ENCODE results near the gene ATP6V0B. TPM values are rescaled to one million over a fixed set of nuclear protein-coding genes. Genes with fewer than 3 reads are reported as not detected.

Gene ATP6V0B
- polyA plus RNA-seq, result 558 and 648 TPM in 2 replicates

GRCh38 chr1:43974443-43975248 lies at the start of gene ATP6V0B:
ATP6V0B (plus strand) TSS chr1:43974960; CDS start chr1:43975041, 81 bp downstream.

GRCh38 chr1:43933386-43934100 lies 41.2 kb upstream of the ATP6V0B start, which contains the start of gene ARTN:
ARTN (plus strand) TSS chr1:43933801; CDS start chr1:43935657, 1,856 bp downstream.

GRCh38 chr1:43946236-43947060 lies 28.3 kb upstream of the ATP6V0B start, which contains the start of gene IPO13:
IPO13 (plus strand) TSS chr1:43946950; CDS start chr1:43947601, 651 bp downstream.

GRCh38 chr1:43969746-43970466 lies 4.9 kb upstream of the ATP6V0B start, which contains the start of gene DPH2:
DPH2 (plus strand) TSS chr1:43970010; CDS start chr1:43970176, 166 bp downstream.

GRCh38 chr1:43978551-43979260 lies 3.9 kb downstream of the ATP6V0B start, which contains the start of gene B4GALT2:
B4GALT2 (plus strand) TSS chr1:43979210; CDS start chr1:43981161, 1,951 bp downstream.

GRCh38 chr1:43991476-43992231 lies 16.9 kb downstream of the ATP6V0B start, which contains the start of gene CCDC24:
CCDC24 (plus strand) TSS chr1:43991599; CDS start chr1:43991879, 280 bp downstream.

Other genes with a start within 250 kb of the ATP6V0B start
- gene ARTN, start 41.2 kb upstream of the ATP6V0B start, polyA plus RNA-seq, result 0.36 TPM in 1 of 2 replicates, not detected in the other
- 23.2 and 25.3 TPM in 2 replicates for gene IPO13, start 28.0 kb upstream of the ATP6V0B start, polyA plus RNA-seq
- gene DPH2, start 5.0 kb upstream of the ATP6V0B start, polyA plus RNA-seq, result 8.3 and 12.2 TPM in 2 replicates
- gene B4GALT2, start 4.2 kb downstream of the ATP6V0B start, polyA plus RNA-seq, result 0.17 and 0.46 TPM in 2 replicates
- gene CCDC24, start 16.6 kb downstream of the ATP6V0B start, polyA plus RNA-seq, result 2.1 and 9.7 TPM in 2 replicates
- 1.5 and 1.6 TPM in 2 replicates for gene SLC6A9, start 56.5 kb downstream of the ATP6V0B start, polyA plus RNA-seq
- gene KLF17, start 143.9 kb downstream of the ATP6V0B start, polyA plus RNA-seq, result not detected in 2 replicates
- gene KLF18, start 166.7 kb downstream of the ATP6V0B start, polyA plus RNA-seq, result not detected in 2 replicates
- 5.7 and 19.5 TPM in 2 replicates for gene DMAP1, start 238.5 kb downstream of the ATP6V0B start, polyA plus RNA-seq